ENCODE results near the gene BRI3BP.

- no peak for TF ChIP-seq EZH2 (IDR thresholded peaks at IDR 0.05; ENCODE audit: low read length, unreplicated experiment)
- TF ChIP-seq, protein P1, sequence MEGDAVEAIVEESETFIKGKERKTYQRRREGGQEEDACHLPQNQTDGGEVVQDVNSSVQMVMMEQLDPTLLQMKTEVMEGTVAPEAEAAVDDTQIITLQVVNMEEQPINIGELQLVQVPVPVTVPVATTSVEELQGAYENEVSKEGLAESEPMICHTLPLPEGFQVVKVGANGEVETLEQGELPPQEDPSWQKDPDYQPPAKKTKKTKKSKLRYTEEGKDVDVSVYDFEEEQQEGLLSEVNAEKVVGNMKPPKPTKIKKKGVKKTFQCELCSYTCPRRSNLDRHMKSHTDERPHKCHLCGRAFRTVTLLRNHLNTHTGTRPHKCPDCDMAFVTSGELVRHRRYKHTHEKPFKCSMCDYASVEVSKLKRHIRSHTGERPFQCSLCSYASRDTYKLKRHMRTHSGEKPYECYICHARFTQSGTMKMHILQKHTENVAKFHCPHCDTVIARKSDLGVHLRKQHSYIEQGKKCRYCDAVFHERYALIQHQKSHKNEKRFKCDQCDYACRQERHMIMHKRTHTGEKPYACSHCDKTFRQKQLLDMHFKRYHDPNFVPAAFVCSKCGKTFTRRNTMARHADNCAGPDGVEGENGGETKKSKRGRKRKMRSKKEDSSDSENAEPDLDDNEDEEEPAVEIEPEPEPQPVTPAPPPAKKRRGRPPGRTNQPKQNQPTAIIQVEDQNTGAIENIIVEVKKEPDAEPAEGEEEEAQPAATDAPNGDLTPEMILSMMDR (conservative IDR thresholded peaks at IDR 0.05; ENCODE audit: low read depth, low read length), result no peak
Observed at GRCh38 chr12:125004621-125005020, 11.2 kb downstream of the BRI3BP start.
